Measurements from ENCODE around the gene CILP2.

CILP2 gene

DNA sequence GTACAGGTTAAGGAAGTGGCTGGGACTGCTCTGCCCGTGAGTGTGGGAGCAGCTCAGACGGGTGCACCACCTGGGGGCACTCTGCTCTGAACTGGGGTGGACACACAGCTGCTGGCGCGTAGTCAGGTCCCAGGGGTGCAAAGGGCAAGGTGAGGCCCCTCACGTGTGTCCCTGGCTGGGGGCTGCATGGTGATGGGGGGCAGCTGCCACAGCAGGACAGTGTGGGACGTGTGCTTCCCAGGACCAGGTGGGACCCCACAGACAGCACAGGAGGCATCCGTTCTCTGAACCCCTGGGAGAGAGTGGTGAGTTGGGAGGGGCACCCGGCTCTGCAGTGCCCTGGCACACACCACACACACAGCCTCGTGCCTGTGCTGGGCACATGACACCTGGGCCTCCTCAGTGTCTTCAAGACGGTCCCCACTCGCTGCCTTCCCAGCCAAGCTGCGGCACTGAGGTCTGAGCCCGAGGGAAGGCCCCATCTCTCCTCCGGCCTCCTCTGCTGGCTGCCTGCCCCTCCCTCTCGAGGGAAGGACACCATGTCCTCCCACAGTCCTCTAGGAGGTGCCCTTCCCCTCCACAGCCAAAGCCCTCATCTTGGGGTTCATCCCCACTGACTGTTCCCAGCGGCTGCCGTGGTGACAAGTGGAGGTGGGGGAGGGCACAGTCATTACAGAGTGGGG lies 24.7 kb downstream of the CILP2 start:
- peak; percentile 71 for ATAC-seq
- no peak for DNase-seq

DNA sequence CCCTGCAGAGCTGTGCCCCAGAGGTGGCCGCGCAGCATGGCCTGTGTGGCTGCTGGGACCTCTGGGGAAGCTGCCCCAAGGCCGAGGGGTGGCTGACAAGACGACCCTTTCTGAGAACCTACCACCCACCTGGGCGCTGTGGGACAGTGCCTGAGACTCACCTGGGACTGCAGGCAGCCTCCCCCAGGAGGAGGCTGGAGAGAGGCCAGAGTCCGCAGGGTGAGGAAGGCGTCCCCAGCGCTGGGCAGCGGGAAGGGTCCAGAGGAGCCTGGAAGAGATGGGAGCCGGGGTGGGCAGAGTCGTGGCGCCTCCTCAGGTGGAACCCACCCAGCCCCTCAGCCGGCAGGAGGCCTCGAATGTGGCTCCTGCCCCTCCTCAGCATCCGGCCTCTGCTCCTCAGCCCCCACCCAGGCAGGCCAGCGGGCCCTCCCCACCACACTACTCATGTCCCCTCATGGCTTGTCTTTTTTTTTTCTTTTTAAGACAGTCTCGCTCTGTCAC lies 25.3 kb downstream of the CILP2 start:
- DNase-seq, result no peak
- no peak for ATAC-seq

DNA sequence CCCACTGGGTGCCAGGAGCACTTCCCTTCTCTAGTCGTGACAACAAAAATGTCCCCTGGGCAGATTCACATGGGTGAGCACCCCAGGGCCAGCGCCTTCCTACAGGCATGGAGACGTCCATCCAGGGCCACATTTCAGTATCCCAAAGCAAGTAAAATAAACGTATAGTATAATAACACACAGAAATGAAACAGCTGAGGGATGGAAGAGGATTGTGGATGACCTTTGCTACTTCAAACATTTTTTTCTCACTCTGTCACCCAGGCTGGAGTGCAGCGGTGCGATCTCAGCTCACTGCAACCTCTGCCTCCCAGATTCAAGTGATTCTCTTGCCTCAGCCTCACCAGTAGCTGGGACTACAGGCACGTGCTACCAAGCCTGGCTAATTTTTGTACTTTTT lies 28.2 kb downstream of the CILP2 start:
- ATAC-seq (no peak), DNase-seq (no peak)

DNA sequence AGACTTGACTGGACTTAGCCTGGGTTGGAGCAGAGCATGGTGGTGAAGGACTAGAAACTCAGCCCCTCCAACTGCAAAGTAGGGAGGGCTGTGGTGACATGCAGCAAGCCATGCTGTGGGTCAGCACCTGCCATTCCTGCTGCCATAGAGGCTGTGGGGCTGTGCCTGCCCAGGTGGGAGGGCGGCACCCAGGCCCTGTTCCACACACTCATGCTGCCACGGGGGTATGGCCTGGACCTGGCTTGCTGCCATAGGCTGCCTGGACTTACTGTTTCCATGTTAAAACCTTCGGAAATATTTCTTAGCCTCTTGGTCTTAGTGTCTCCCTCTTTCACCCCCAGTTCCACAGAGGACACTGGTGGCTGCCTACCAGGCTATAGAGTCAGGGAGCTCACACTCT lies 29.3 kb downstream of the CILP2 start:
- no peak for ATAC-seq
- DNase-seq, result no peak

DNA sequence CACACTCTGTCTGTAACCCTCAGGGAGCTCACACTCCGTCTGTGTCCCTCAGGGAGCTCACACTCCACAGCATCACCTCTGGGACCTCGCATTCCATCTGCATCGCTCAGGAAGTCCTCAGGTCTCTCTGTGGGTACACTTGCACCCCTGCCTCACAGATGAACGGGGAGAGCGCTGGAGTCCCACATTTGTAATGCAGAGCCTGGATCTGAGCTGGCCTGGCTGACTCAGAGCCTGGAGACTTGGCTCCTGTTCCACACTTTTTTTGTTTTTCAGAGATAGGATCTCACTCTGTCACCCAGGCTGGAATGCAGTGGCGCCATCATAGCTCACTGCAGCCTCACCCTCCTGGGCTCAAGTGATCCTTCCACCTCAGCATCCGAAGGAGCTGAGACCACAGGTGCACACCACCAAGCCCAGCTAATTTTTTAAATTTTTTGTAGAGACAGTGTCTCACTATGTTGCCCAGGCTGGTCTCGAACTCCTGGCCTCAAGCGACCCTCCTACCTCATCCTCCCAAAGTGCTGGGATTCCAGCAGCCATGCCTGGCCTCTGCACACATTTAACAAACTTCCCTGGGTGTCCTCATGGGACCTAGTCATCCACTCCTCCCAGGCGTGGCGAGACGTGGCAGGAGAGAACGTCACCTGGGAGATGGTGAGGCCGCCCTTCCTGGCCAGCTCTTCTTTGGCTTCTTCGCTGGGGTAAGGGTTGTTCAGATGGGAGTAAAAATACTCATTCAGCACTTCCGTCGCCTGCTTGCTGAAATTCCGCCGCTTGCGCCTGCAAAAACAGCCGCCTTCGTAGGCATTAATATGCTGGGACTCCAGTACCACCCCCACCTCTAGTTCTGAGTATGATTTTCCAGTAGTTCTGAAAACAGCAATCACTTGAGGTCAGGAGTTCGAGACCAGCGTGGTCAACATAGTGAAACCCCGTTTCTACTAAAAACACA lies 31.0 kb downstream of the CILP2 start:
- DNase-seq, result no peak
- no peak for ATAC-seq

DNA sequence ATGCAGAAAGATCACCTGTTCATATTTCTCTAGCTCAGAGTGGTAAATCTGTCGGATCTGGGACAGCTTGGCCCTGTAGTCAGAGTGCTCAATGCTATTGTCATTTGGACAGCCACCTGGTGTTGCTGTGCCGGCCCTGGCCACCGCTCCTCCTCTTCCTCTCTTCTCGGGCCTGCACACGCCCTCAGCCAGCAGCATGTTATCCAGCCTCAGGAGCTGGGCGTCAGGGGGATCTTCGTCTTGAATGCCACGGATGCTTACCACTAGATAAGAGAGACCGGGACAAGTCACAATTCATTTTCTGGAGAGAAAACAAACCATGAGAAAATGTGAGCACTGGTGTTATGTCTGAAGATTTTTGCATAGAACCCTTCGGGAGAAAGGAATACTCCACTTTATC lies 32.5 kb downstream of the CILP2 start:
- no peak for ATAC-seq
- DNase-seq, result no peak

DNA sequence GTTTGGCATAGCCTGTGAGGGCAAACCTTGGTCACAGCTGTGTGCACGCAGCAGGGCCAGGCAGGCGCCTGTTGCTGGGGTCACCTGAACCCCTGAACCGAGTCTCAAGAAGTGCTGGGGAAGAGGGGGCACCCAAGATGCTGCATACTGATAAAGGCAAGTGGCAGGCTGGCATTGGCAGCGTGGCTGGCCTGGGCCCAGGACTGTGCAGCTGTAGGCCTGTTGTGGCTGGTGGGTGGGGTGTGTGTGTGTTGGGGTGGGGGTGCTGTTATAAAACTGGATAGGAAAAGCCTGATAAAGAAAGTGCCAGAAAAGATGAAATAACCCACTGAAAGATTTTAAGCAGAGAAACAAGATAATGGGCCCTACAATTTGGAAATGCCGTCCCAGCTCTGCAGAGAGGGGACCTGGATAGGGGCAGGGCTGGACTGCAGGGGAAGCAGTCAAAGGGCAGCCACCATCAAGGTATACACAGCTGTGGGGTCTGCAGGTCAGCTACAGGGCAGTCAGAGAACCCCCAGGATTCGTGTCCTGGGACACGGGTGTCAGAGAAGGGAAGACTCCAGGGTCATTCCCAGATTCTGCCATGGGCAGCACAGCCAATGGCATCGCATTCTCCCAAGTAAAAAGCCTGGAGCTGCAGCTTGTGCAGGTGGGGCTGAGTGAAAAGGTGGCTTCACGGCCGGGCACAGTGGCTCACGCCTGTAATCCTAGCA lies 33.2 kb downstream of the CILP2 start:
- DNase-seq, result no peak
- ATAC-seq, result no peak

DNA sequence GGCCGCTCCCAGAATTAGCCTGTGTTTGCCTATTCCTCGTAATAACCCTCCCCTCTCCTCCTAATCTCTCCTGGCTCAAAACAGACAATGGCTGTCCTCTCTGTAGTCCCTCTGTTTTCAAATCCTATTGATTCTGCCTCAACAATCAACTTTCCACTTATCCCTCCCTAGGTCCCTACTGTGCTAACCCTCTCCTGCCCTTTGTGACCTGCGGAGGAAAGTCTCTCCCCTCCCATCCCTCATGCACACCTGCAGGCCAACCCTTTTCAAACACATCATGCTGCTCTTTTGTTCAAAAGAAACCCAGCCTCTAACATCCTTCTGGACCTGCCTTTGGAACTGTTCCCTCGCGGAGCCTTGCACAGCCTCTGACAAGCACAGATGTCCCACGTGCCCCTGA lies 37.3 kb downstream of the CILP2 start:
- DNase-seq, result no peak
- no peak for ATAC-seq

DNA sequence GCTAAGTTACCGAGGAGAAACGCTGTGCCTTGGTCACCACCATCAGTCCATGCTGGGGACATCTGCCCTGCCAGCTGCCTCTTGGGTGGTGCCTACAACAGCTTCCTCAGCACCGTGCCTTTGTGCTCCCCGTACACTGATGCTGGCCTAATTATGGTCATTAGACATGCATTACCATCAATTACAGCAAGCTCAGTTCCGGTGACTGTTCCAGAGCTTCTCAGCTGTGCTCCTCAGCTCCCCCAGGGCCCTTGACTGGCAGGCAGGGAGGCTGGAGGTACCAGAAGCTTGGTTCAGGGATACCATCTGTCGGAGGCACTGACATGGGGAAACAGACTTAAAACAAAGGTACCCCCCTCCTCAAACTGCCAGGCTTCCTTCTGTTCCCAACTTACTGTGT lies 40.2 kb downstream of the CILP2 start:
- ATAC-seq (no peak), DNase-seq (no peak)

DNA sequence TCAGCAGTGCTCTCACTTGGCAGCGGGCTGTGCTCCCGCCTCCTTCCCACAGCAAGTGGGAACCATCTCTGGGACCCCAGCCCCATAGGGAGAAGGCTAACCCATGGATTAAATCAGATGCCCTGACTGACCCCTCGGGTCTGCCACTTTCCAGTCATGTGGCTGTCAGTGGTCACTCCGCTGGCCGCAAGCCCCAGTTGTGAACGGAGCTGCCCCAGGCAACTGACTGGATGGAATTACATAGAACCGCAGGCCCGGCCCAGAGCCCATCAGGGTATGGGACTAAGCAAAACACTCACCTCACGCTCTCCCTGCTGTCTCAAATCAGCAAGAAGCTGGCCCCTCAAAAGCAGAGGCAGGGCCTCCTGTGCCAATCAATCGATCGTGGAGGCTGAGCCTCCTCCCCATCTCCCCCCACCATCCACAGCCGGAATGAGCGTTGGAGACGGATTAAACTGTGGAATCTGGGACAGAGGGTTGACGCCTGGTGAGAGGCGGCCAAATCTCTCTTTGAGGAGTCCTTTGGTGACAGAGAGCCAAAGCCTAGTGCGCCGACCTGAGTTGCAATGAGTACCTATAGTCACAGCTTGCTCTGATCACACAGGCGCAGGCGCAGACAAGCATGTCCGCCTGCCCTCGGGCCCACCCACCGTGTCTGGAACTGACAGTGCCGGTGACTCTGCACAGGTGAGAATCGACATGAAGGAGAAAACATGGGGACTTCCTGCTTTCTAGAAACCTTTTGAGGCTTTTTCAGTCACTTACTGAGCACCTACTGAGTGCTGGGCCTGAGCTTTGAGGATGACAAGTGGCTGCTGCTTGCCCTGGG lies 41.7 kb downstream of the CILP2 start:
- ATAC-seq, result no peak

DNA sequence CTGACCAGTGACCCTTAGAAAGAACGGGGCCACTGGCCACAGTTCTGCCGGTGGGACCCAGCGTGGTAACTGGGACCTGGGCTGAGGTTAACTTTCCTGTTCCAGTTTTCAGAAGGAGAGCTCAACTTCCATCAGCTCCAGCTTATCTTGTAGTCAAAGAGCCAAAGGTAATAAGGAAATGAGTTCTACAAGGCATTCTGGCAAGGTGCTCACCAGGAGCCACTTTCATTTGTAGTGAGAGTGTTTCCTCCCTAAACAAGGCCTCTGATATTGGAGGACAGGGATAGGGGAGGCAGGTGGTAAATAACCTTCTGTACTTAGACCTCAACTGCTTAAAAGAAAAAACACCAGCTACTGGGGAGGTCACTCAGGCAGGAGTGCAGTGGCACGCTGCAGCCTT lies 42.4 kb downstream of the CILP2 start:
- no peak for DNase-seq
- ATAC-seq, result no peak

More for the DNA sequence above, 41.7 kb downstream of the CILP2 start:
- no peak for DNase-seq

DNA sequence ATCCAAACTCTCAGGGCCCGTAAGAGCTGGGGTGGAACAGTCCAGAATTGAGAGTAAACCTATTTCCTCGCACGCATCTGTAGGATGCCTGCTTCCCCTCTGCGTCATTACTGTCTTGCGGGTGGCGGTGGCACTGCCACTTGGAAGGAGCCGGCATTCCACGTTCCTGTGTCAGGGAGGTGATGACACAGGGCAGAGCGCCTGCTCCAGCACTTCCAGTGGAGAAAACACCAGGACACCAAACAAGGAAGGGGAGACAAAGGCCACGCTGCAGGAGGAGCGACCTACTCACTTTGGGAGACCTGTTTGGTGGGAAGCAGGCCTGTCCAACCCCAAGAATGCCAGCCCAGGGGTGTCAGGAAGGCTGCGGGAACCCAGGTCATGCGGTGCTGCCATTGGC lies 43.3 kb downstream of the CILP2 start:
- ATAC-seq, result no peak
- DNase-seq, result no peak

DNA sequence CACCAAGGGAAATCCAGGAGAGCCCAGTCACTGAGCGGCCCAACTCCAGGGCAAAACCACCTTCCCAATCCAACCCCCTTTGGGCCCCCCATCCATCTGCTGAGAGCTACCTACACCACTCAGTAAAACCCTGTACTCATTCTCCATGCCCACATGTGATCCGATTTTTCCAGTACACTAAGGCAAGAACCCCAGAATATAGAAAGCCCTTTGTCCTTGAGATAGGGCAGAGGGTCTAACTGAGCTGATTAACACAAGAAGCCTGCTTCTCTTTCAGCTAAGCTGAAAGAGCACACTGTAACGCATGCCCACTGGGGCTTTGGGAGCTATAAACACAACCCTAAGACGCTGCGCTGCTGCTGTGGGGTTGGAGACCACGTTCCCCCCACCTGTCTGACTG lies 44.4 kb downstream of the CILP2 start:
- ATAC-seq, result no peak

DNA sequence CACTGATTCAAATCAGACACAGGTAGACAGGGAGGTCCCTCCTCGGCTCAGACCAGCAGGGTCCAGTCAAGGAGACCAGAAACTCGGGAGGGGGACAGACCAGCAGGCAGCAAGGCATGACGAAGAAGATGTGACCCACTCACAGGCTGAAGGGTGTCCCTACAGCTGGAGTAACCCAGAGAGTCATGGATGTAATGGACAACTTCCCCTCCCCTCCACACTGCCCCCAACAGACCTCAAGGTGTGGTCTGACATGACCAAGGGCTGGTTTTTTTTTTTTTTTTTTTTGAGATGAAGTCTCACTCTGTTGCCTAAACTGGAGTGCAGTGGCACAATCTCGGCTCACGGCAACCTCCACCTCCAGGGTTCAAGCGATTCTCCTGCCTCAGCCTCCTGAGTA lies 46.3 kb downstream of the CILP2 start:
- ATAC-seq (no peak), DNase-seq (no peak)

More for the DNA sequence above, 44.4 kb downstream of the CILP2 start:
- DNase-seq, result no peak

DNA sequence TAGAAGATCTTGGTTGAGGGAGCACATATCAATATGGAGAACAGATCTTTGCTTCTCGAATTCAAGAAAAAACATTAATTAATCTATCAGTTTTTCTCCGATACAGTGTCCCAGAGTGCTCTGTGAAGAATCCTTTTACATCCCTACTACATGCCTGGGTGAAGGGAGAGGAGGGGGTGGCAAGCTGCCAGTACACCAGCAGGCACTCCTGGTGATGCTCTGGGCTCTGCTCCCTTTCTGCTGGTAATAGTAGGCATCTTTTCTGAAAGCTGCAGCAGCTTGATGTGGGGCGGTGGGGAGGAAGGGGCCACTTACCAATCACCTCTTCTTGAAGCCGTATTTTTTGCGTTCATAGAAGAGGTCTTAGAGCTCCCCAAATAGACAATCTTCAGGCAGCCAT lies 49.7 kb downstream of the CILP2 start:
- DNase-seq, result no peak
- ATAC-seq, result no peak

DNA sequence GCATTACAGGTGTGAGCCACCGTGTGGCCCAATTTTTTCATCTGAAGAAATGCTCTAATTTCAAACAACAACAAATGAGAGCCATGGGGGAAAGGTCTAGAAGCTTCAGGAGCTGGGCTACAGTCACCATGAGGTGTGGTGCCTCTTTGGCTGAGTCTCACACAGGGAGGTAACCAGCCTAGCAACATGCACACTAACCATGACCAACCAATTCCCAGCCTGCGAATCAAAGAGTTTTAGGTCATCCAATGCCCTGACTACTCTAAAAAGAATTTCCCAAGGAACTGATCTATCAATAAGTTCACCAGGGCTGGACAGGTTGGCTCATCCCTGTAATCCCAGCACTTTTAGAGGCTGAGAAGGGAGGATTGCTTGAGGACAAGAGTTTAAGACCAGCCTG lies 50.5 kb downstream of the CILP2 start:
- ATAC-seq (no peak), DNase-seq (no peak)

DNA sequence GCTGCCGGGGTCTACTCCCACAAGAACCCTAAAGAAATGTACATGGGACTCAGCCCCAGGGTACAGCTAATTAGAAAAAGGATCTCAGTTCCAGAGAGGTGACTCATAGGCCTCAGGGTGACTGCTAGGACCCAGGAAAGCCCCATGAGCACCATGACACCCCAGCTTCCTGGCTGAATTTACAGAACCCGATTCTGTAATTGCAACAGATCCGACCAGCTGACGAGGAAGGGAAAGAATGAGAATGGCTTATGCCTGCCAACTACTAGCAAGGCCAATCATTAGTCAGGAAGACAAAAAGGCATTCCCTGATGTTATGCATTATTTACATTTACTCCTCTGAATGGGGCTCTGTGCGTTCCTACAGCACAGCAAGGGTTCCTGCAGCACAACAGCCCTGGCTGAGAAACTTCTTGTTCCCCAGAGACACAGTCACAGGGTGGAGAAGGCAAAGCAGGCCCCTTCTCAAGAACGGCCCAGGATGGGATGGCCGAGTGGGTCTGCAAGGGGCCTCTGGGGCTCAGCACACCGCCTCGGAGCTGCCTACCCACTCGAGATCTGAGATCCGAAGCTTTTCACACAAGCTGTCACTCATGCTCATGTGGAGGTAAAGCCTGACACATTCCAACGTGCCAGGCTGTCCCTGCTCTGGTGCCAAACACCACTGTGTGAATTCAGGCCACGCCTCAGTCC lies 53.2 kb downstream of the CILP2 start:
- ATAC-seq, result peak; percentile 91

DNA sequence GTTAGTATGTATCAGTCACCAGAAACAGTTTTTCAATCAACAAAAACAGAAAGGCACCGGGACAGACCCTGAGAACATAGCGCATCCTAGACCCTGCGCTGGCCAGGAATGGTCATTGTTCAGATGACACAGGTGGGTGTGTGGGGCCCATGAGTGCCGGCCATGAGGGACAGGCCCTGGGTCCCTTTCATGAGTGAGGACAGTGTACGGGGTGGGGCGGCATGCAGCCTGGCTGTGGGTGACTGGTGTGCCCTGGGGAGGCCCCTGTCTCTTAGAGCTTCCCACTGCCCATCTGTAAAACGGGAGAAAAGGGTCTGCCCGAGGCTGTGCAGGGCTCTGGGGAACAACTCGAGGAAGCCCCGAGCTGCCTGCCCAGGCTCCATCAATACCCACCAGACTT lies 54.6 kb downstream of the CILP2 start:
- DNase-seq (no peak), ATAC-seq (no peak)

More for the DNA sequence above, 53.2 kb downstream of the CILP2 start:
- peak; percentile 65 for DNase-seq

DNA sequence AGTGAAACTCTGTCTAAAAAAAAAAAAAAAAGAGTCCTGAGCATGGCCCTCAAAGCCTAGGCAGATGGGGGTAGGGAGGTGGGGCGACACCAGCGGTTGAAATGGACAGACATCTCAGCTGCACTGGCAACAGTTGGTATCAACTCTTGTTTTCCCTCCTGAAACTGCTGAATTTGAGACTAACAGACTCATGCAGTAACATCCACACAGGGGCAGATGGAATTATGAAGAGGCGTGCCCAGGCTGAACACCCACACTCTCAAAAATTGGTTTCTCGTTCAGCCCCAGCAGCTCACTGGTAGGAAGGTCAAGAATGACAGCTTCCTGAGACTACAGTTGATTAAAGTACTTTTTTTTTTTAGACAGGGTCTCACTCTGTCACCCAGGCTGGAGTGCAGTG lies 56.3 kb downstream of the CILP2 start:
- ATAC-seq (no peak), DNase-seq (no peak)

DNA sequence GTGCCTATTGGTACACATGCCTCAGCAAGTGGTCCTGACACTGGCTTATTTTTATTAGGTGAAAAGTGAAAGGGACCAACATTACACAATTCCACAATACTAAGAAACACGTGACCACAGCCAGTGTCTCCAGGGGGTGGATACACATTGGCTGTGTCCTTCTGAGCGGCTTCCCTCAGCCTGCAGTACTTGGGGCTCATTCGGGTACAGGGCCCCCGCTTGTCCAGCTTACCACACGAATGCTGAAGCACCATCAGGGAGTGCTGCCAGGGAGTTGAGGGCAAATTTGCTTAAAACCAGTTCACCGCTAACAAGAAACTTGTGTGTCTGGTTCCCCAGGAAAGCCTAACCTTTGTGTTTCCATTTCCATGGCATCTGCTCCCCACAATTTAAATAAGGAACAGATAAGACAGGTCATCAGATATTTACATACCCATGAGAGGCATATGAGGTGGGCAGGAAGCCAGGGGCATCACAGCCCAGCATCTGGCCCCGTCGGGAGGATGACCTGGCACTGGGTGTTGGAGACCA lies 57.2 kb downstream of the CILP2 start:
- ATAC-seq, result no peak
- DNase-seq, result no peak

Measured in stimulated activated naive CD8-positive, alpha-beta T cell treated with anti-CD3 and anti-CD28 coated beads, Interleukin-15, Interleukin-2, amounts not matched to agents 100 U/mL and 50 U/mL, for 24 hours (primary cell).